Measurements from ENCODE around the gene CELF2. TPM values are rescaled to one million over a fixed set of nuclear protein-coding genes. Genes with fewer than 3 reads are reported as not detected.

CELF2 gene
- total RNA-seq, 1 donor from 2014 or later = 3.8 TPM

- no peak for DNase-seq (ENCODE audit: low spot score, unreplicated experiment)
- Mint-ChIP-seq H3K4me3 (ENCODE audit: low read depth) (no peak overlapping the region), H3K27me3 (peaks cover 9% of the 10 kb centered on the region), H3K27ac (no peak overlapping the region), H3K36me3 (ENCODE audit: insufficient read depth) (no peaks in the 10 kb centered on the region), H3K4me1 (ENCODE audit: low read depth) (peaks cover 2% of the 10 kb centered on the region), H3K9me3 (ENCODE audit: low read depth) (no peaks in the 10 kb centered on the region)
- TF ChIP-seq CTCF (IDR thresholded peaks at IDR 0.05; ENCODE audit: unreplicated experiment) = no peak
These were observed 69.7 kb downstream of the CELF2 start for GRCh38 chr10:11087372-11087771.

- no peaks in the 10 kb centered on the region for H3K9me3 Mint-ChIP-seq (ENCODE audit: low read depth)
These were observed 71.0 kb downstream of the CELF2 start for GRCh38 chr10:11088709-11089108.

GRCh38 chr10:11089272-11089671 lies 71.6 kb downstream of the CELF2 start:
- H3K4me3 Mint-ChIP-seq (ENCODE audit: low read depth) = no peak overlapping the region

More at GRCh38 chr10:11088709-11089108, 71.0 kb downstream of the CELF2 start:
- no peak for DNase-seq (ENCODE audit: low spot score, unreplicated experiment)
- TF ChIP-seq CTCF (IDR thresholded peaks at IDR 0.05; ENCODE audit: unreplicated experiment) = no peak
- Mint-ChIP-seq H3K27ac (no peak overlapping the region), H3K4me1 (ENCODE audit: low read depth) (peaks cover 2% of the 10 kb centered on the region), H3K36me3 (ENCODE audit: insufficient read depth) (no peaks in the 10 kb centered on the region), H3K27me3 (peaks cover 7% of the 10 kb centered on the region), H3K4me3 (ENCODE audit: low read depth) (no peak overlapping the region)

GRCh38 chr10:11091517-11092102 lies 73.9 kb downstream of the CELF2 start:
- TF ChIP-seq CTCF (IDR thresholded peaks at IDR 0.05; ENCODE audit: unreplicated experiment) = no peak
- H3K36me3 Mint-ChIP-seq (ENCODE audit: insufficient read depth) = no peaks in the 10 kb centered on the region
- no peak overlapping the region for H3K27ac Mint-ChIP-seq
- no peak for DNase-seq (ENCODE audit: low spot score, unreplicated experiment)
- H3K4me1 Mint-ChIP-seq (ENCODE audit: low read depth) = no peaks in the 10 kb centered on the region
- peaks cover 9% of the 10 kb centered on the region for H3K27me3 Mint-ChIP-seq
- no peak overlapping the region for H3K4me3 Mint-ChIP-seq (ENCODE audit: low read depth)
- no peaks in the 10 kb centered on the region for H3K9me3 Mint-ChIP-seq (ENCODE audit: low read depth)

More at GRCh38 chr10:11089272-11089671, 71.6 kb downstream of the CELF2 start:
- no peaks in the 10 kb centered on the region for H3K9me3 Mint-ChIP-seq (ENCODE audit: low read depth)
- no peak overlapping the region for H3K27ac Mint-ChIP-seq
- no peak for DNase-seq (ENCODE audit: low spot score, unreplicated experiment)
- H3K4me1 Mint-ChIP-seq (ENCODE audit: low read depth) = peaks cover 2% of the 10 kb centered on the region
- TF ChIP-seq CTCF (IDR thresholded peaks at IDR 0.05; ENCODE audit: unreplicated experiment) = no peak
- H3K36me3 Mint-ChIP-seq (ENCODE audit: insufficient read depth) = no peaks in the 10 kb centered on the region
- H3K27me3 Mint-ChIP-seq = peaks cover 4% of the 10 kb centered on the region

- no peak for TF ChIP-seq CTCF (IDR thresholded peaks at IDR 0.05; ENCODE audit: unreplicated experiment)
- Mint-ChIP-seq H3K36me3 (ENCODE audit: insufficient read depth) (no peaks in the 10 kb centered on the region), H3K27me3 (peaks cover 11% of the 10 kb centered on the region), H3K4me1 (ENCODE audit: low read depth) (no peaks in the 10 kb centered on the region), H3K9me3 (ENCODE audit: low read depth) (no peaks in the 10 kb centered on the region), H3K27ac (no peak overlapping the region), H3K4me3 (ENCODE audit: low read depth) (no peak overlapping the region)
- no peak for DNase-seq (ENCODE audit: low spot score, unreplicated experiment)
These were observed 76.4 kb downstream of the CELF2 start for GRCh38 chr10:11093771-11094736.
